GM21529 (cell line): ENCODE results near the gene GRIP2.

Source experiments
- ATAC-seq: cut with Tn5 transposase; IDR thresholded peaks from one replicate; pipeline ENCODE4 v1.9.1; 2021; ENCODE audit not compliant: unreplicated experiment

Gene GRIP2

DNA sequence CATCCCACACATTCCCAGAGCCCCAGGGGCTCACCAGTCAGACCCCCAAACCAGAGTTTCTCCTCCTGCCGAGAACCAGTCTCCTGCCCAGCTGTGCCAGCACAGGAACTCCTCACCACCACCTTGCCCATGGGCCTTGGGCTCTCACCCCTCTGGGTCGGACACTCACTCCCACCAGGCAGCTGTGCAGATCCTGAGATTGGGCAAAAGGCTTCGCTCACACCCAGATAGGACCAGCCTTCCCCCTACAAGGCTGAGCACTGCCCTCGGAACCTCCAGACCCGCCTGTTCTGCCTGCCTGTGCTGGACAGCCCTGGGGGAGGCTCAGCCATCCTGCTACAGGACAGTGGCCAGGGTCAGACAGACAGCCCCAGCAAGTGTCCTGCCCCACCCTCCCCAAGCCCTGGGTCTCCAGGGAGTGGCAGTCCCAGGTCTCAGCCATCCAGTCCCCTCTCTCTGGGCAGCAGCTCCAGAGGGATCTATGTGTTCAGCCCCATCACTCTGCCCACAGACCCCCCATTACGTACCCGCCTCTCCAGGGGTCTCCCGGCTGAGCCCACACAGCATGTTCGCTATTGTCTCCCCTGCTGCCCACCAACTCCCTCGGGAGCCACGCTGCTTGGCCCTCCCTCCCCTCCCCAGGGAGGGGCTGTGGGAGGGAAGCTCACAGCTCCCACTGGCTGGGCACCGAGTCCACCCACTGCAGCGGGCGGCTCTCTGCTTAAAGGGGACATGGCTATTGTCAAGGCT is at the start of gene GRIP2:
GRIP2 (minus strand) TSS at position 601 of the 750 bp plus-strand sequence; CDS start at position 567, 34 bp downstream.
- ATAC-seq = no peak

- no peak for ATAC-seq
These were observed 48.4 kb upstream of the GRIP2 start for GRCh38 chr3:14588425-14589112.

GRCh38 chr3:14587740-14588360 is 47.7 kb upstream of the GRIP2 start:
- no peak for ATAC-seq

- no peak for ATAC-seq
These were observed 46.5 kb upstream of the GRIP2 start for GRCh38 chr3:14586611-14587010.

GRCh38 chr3:14583548-14584091 is 43.5 kb upstream of the GRIP2 start:
- ATAC-seq = no peak

GRCh38 chr3:14582045-14582410 is 41.9 kb upstream of the GRIP2 start:
- no peak for ATAC-seq

GRCh38 chr3:14581334-14582044 is 41.3 kb upstream of the GRIP2 start:
- no peak for ATAC-seq

GRCh38 chr3:14577897-14578296 is 37.8 kb upstream of the GRIP2 start:
- ATAC-seq = no peak

DNA sequence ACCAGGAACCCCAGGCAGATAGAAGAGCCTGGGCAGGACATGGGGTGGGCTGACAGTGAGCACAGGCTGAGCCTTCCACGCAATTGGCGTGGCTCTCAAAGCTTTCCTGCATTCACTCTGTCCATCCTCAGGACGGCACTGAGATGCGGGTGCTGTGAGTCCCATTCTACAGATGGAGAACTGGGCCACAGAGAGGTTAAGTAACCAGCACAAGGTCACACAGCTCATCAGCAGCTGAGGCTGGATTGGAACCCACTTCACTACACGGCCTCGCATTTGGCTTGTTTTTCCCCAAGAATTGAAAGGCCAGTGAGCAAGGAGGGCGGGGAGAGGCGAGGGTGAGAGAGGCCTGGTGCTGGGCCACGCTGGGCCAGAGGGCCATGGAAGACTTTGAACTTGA is 36.0 kb upstream of the GRIP2 start:
- ATAC-seq = no peak

- no peak for ATAC-seq
These were observed 34.0 kb upstream of the GRIP2 start for GRCh38 chr3:14574183-14574582.

- no peak for ATAC-seq
These were observed 33.6 kb upstream of the GRIP2 start for GRCh38 chr3:14573706-14574105.

- ATAC-seq = no peak
These were observed 30.7 kb upstream of the GRIP2 start for GRCh38 chr3:14570864-14571263.

DNA sequence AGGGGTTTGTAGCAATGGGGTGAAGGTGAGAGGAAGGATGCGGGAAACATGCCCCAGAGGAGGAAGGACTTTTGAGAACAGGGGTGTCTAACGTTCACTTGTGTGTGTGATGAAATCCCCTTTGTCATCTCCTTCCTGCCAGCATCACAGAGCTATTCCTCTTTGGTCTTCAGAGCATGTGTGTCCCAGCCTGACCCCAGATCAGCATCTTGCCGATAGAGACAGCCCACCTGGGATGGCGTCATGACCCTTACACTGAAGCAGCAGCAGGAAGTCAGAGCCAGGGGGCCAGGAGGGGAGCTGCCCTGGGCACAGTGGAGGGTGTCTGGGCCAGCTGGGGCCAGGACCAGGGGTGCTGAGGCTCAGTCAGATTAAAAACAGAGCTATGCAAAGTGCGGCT is 29.9 kb upstream of the GRIP2 start:
- ATAC-seq = no peak

DNA sequence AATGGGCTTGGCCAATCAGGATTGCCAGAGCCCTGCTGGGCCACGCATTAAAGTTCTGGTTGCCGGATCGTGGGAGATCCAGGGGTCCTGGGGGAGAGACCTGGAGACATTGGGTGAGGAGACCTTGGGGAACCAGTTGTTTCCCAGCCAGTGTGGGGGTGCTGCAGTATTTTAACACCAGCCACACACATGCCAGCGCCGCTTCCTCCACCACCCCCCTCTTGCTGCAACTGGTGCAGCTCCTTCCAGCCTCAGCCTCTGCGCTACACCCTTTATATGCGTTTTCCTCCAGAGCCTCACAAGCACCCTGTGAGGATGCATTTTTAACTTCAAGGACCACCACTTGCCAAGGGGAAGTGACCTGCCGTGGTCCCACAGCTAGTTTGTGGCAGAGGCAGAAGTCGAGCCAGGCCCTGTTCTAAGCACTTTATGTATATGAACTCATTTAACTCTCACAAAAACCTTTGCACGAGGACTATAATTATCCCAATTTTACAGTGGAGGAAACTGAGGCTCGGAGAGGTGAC is 29.4 kb upstream of the GRIP2 start:
- no peak for ATAC-seq

GRCh38 chr3:14568269-14568668 is 28.1 kb upstream of the GRIP2 start:
- ATAC-seq = no peak

- ATAC-seq = no peak
These were observed 26.7 kb upstream of the GRIP2 start for GRCh38 chr3:14566812-14567211.

GRCh38 chr3:14565868-14566588 is 25.9 kb upstream of the GRIP2 start:
- no peak for ATAC-seq

DNA sequence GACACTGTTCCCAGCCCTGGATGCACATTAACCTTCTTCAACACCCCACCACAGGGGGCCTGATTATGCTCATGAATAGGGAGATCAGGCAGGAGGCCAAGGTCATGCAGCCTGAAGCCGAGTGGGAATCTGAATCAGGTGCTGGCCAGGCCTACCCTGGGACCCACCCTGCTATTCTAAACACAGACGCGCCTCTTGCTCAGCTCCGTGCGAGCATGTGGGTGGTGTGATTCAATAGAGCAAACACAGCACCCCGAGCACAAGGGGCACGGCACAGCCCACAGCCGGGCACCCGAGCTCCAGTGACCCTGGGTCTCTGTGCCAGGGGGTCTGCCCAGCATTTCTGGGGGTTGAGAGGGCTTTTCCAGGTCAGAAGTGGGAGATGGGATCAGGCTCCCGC is 24.6 kb upstream of the GRIP2 start:
- no peak for ATAC-seq

DNA sequence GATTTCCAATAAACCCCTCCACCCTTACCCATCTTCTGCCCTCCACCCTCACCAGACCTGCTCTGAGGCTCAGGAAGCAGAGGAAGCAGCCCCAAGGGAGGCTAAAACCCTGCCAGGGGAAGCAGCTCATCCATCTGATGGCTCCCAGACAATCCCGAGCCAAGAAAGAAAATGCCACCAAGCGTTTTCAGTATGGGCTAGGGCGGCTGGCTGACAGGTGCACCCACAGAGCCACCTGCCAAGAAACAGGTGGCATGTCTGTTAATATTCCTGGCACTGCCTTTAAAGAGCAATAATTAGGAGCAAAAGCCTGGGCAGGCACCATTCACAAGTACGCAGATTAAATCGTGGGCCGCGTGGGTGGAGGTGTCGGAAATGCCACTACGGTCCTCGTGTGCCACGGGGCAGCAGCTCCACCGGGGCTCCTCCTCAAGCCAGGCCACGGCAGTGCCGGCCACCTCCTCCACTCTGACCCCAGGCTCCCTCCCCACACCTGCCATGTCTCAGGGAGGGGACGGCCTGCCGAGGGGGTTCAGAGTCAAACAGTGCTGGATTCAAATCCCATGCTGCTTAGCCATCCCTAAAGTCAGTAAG is 23.9 kb upstream of the GRIP2 start:
- ATAC-seq = no peak
